Umbilical cord (tissue), 2 donors: Measurements from ENCODE around the gene NIPA2. TPM values are rescaled to one million over a fixed set of nuclear protein-coding genes. Genes with fewer than 3 reads are reported as not detected.
A peak's percentile ranks its signal among the peaks of the same experiment; 100 is the strongest.

Experiments used
- DNase-seq: peaks from one replicate; pipeline ENCODE4 v3.0.0-alpha.2; 2015; ENCODE audit warnings: low spot score
- total RNA-seq: library from RNA; depleted of rRNA; stranded (reverse); fragments of >200 nt; gene quantifications from one replicate; pipeline ENCODE4 v1.2.3, GENCODE V29; 2014; ENCODE audit warnings: low replicate concordance; ENCODE audit not compliant: insufficient read depth

Gene NIPA2
- total RNA-seq, 1 donor from 2014 or later, result 45.7 TPM

GRCh38 chr15:22877607-22878006, 39.1 kb downstream of the NIPA2 start:
- DNase-seq, result no peak

- DNase-seq, result no peak
Observed at GRCh38 chr15:22878103-22878502, 39.6 kb downstream of the NIPA2 start.

- DNase-seq, result no peak
Observed at GRCh38 chr15:22880068-22880980, 41.9 kb downstream of the NIPA2 start.

- no peak for DNase-seq
Observed at GRCh38 chr15:22880981-22881738, 42.7 kb downstream of the NIPA2 start.

GRCh38 chr15:22881739-22882440, 43.4 kb downstream of the NIPA2 start:
- DNase-seq, result no peak

GRCh38 chr15:22883196-22883595, 44.7 kb downstream of the NIPA2 start:
- no peak for DNase-seq

- DNase-seq, result no peak
Observed at GRCh38 chr15:22884344-22884743, 45.9 kb downstream of the NIPA2 start.

GRCh38 chr15:22885120-22885519, 46.7 kb downstream of the NIPA2 start:
- DNase-seq, result no peak

- peak; percentile 38 for DNase-seq
Observed at GRCh38 chr15:22887157-22887951, 48.9 kb downstream of the NIPA2 start.

- peak; percentile 88 for DNase-seq
Observed at GRCh38 chr15:22888120-22888859, 49.8 kb downstream of the NIPA2 start.

- DNase-seq, result no peak
Observed at GRCh38 chr15:22889146-22889818, 50.8 kb downstream of the NIPA2 start.

GRCh38 chr15:22890296-22890695, 51.8 kb downstream of the NIPA2 start:
- DNase-seq, result no peak

- no peak for DNase-seq
Observed at GRCh38 chr15:22891426-22892210, 53.2 kb downstream of the NIPA2 start.

- no peak for DNase-seq
Observed at GRCh38 chr15:22892333-22892732, 53.9 kb downstream of the NIPA2 start.

GRCh38 chr15:22893081-22893480, 54.6 kb downstream of the NIPA2 start:
- DNase-seq, result no peak

- no peak for DNase-seq
Observed at GRCh38 chr15:22893881-22894280, 55.4 kb downstream of the NIPA2 start.

- no peak for DNase-seq
Observed at GRCh38 chr15:22895465-22896190, 57.2 kb downstream of the NIPA2 start.

GRCh38 chr15:22902046-22902445, 63.6 kb downstream of the NIPA2 start:
- DNase-seq, result no peak
